Left colon (tissue), 2 donors: ENCODE results near the gene PLA2G2F. TPM values are rescaled to one million over a fixed set of nuclear protein-coding genes. Genes with fewer than 3 reads are reported as not detected.

Experiments
- ATAC-seq: fragments of 200-7000 bp; cut with Tn5 transposase; one replicate; pipeline ENCODE4 v1.9.1; 2020; ENCODE audit warnings: mild to moderate bottlenecking, moderate library complexity
- DNase-seq, 2 donors: peaks; one replicate each; pipeline ENCODE4 v3.0.0-alpha.2; 2020
- intact Hi-C, 2 donors: fragments of 100-400 bp; cut with DNase I in 1 of 2; cut with micrococcal nuclease in 1 of 2; formaldehyde crosslinking; loops; one replicate each; pipeline versions ENCODE4 v1.11.2 to v1.14.0; 2022; cut with DNase I, micrococcal nuclease
- long read RNA-seq: library from polyadenylated mRNA; unstranded; transcript quantifications from one replicate; pipeline ENCODE4 v2.0.0, GENCODE V29; 2021
- total RNA-seq, 2 donors: library from RNA; stranded (reverse); fragmentation: NEBNext Ultra II Directional; extraction: Animal tissue kit (Norgen Biotek cat#: 25700); gene quantifications; one replicate each; pipeline ENCODE4 v1.2.1, GENCODE V29; 2021
- donor health status: DM: no; HTN: no; CAD: no.
- donor health status: DM: yes; HTN: yes; CAD: no.

The PLA2G2F gene, protein sequence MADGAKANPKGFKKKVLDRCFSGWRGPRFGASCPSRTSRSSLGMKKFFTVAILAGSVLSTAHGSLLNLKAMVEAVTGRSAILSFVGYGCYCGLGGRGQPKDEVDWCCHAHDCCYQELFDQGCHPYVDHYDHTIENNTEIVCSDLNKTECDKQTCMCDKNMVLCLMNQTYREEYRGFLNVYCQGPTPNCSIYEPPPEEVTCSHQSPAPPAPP
- total RNA-seq = under 1 TPM in 1 of 2 donors, not detected in 1; 0.11 TPM
- long read RNA-seq = 0 reads

DNA sequence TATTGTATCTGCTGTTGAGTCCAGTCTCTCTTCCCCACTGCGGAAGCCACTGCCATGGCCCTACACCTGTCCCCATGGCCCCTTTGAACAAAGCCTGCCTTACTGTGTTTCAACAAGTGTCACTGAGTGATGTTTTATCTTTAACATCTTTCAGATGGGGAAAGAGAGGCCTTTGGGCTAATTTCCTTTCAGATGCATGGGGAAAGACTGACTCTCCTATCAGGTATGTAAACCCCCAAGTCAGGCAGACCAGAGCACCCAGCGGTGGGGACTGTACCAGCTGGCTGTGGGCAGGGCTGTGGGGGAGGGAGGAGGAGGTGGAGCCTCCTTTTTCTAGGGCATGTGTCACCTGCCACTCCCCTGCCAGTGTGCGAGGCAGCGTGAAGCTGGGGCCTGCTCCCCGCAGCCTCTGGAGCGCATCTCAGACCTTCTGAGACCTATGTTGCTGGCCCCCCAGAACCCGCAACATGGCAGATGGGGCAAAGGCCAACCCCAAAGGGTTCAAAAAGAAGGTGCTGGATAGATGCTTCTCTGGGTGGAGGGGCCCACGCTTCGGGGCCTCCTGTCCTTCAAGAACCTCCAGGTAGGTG is at the start of gene PLA2G2F:
Gene PLA2G2F (plus strand): TSS at position 363 of the 590 bp plus-strand sequence. CDS start 105 bp downstream, at position 468.
- DNase-seq = peak in 1 of 2 donors; percentile 17
- ATAC-seq = no peak
- intact Hi-C loops = no loop called here

DNA sequence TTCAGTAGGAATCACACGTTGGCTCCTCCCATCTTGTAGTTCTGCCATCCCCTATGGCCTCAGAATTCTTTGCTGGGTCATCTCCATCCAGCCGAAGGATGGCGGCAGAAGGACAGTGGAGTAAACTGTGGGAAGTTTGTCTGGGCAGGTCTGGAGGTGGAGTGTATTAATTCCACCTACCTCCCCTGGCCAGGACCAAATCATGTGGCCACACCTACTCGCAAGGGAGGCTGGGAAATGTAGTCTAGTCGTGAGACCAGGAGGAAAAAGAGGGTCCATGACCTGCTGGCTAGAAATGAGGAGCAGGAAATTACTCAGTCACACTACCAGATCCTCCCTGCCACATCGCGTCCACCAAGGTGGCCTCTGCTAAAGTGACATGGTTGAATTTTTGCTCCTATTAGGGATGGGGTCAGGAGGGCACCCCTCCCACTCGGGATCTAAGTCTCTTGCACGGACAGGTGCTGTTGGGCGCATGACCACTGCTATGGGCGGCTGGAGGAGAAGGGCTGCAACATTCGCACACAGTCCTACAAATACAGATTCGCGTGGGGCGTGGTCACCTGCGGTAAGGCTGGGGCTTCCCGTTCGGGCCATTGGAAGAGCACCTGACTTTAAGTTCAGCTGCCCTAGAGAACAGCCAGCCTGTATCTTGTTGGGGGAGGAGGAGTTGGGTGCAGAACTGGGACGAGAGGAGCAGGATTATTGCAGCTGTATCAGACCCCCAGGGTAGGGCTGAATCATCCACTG is 49.6 kb upstream of the PLA2G2F start:
- DNase-seq = no peak
- intact Hi-C loops = no loop called here
- ATAC-seq = no peak

DNA sequence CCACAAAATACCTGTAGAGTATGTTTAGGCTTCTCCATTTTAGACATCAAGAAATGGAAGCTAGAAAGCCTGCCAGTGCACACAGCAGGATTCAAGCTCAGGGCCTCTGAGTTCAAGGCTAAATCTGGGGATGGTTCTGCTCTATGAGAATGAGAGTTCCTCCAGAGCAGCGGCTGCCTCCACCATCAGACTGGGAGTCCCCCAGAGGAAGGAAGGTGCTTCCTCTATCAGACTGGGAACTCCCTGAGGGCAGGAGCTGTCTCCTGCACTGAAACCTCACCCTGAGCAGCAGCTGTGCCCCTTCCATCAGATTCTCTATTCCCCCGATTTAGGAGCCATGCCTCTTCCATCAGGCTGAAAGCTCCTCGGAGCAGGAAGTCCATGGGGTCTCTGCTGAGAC is 49.0 kb upstream of the PLA2G2F start:
- DNase-seq = no peak
- intact Hi-C loops = no loop called here
- ATAC-seq = no peak

DNA sequence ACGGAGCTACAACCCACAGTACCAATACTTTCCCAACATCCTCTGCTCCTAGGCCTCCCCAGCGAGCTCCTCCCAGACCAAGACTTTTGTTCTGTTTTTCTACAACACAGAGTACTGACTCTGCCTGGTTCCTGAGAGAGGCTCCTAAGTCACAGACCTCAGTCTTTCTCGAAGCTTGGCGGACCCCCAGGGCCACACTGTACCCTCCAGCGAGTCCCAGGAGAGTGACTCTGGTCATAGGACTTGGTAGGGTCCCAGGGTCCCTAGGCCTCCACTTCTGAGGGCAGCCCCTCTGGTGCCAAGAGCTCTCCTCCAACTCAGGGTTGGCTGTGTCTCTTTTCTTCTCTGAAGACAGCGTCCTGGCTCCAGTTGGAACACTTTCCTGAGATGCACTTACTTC is 48.5 kb upstream of the PLA2G2F start:
- DNase-seq (no peak), ATAC-seq (no peak)
- intact Hi-C loops = no loop called here

DNA sequence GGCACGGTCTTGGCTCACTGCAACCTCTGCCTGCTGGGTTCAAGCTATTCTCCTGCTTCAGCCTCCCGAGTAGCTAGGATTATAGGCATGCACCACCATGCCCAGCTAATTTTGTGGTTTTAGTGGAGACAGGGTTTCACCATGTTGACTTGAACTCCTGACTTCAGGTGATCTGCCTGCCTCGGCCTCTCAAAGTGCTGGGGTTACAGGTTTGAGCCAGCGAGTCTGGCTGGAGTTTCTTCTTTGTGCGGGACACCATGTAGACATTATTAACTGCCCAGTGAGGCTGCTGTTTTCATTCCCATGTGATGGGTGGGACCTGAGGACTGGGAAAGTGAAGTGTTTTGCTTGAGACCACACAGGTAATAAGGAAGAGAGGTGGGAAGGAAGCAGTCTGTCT is 45.8 kb upstream of the PLA2G2F start:
- intact Hi-C loops = no loop called here
- ATAC-seq (no peak), DNase-seq (no peak)

DNA sequence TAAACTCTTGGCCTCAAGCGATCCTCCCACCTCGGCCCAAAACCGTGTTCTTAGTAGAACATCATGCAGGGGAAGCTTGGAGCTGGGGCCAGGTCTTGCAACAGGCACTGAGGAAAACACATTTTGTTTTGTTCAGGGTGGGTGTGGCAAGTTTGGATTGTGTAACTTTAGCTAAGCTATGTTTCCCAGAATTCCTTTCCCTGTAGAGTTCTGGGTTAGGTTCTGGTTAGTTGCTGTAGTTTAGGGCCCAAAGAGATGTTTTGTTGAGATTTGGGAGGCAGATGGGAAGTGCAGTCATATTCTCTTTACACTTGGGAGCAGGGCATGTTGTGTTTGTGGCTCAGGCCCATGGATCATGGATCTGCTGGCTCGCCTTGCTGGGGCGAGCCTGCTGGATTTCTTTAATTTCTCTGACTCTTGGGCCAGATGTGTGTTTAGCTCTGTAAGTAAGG is 45.2 kb upstream of the PLA2G2F start:
- intact Hi-C loops = no loop called here
- ATAC-seq (no peak), DNase-seq (peak in 1 of 2 donors; percentile 40)

DNA sequence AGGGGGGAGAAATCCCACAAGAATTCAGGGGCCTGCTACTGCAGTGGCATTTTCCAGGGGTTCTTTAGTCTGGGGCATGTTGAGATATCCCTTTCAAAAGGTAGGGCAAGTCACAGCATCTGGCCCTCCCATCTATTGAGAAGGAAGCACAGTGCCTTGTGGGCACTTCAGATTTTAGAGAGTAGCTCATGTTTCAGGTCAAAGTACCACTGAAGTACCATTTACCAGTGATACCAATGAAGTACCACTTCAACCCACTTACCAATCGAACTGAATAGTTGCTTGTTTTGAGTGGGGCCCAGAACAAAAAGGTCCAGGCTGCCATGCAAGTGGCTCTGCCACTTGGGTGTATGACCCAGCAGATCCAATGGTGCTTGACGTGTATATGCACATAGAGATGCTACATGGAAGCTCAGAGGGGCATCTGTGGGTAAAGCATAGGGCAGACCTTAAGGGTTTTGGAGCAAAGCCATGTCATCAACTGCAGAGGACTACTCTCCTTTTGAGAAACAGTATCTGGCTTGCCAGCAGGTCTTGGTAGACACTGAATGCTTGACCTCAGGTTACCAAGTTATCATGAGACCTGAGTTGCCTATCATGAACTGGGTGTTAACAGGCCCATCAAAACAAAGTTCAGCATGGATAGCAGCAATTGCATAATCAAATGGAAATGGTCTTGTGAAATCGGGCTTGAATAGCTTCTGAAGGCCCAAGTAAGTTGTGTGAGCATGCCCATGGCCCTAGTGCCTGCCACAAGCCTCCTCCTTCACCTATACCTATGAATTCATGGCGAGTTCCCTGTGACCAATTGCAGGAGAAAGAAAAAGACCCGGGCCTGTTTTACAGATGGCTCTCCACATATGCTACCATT is 43.3 kb upstream of the PLA2G2F start:
- no peak for ATAC-seq

DNA sequence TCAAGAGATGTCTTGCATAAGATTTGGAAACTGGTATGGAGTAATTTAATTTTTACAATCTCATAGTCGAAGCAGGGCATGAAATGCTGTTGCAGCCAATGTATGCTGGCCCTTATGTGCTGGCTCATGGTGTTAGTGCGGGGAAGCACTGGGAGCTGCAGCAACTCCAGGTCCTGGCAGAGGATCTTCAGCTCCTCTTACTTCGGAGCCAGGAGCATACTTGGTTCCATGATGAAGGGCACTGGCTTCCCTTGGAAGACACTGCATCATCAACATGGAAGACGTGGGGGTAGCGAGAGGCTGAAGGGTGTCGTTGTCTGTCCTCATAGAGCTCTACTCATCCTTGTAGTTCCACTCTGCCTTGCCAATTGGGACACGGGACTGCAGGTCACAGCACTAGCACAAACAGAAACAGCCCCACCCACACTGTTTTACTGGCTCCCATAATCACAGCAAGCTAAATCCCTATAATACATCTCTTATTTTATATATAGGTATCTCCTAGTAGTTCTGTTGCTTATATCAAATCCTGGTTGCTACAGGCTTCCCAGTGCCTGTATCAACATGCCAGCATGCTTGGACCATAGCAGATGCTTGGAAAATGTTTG is 42.2 kb upstream of the PLA2G2F start:
- DNase-seq (no peak), ATAC-seq (no peak)
- intact Hi-C loops = no loop called here

More for the DNA sequence above, 43.3 kb upstream of the PLA2G2F start:
- intact Hi-C loops = no loop called here
- DNase-seq = no peak

DNA sequence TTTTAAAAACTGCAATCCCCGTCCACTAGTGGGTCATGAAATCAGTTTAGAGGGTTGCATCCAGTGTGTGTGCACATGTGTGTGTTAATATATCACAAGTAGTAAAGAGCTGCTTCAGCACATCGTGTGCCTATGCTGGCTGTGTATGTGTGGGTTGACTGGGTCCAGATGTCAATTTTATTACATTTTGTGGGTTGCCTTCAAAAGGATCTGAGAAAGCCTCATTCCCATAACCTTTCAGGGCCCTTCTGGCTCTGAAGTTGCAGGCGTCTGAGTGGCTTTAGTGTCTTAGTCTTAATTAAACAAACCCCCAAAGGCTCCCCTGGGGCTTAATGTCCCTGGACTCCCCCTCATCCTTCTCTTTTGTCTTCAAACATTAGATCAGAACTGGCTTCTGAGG is 39.6 kb upstream of the PLA2G2F start:
- ATAC-seq = no peak
- no peak for DNase-seq
- intact Hi-C loops = no loop called here

DNA sequence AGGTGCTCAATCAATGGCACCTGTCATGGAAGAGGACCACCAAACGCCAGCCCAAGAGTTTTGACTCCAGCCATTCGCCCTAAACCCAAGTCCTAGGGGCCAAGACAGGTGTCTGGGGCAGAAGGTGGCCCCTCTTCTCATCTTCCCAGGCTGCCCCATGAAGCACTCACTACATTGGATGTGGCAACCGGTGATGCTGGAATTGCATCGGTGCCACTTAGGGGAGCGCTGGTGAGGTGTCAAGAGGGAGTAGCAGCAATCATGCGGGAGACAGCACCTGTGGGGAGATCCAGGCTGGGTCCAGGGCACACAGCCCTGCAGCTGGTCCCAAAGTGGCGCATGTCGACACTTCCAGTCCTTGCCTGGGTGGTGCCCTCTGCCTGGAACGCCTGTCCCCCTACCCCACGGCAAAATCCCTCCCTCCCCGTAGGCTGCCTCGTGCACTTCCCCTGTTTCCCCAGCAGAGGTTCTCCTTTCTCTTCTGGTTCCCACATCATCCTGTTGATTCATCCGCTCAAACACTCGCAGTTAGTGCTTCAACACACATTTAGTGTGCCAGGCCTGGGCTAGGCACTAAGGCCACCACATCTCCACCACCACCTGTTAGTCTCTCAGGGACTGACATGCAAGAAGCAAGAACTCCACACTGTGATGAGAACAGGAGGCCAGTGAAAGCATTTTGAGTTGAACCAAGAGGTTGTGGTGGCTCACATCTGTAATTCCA is 38.3 kb upstream of the PLA2G2F start:
- peak; percentile 80 for ATAC-seq
- intact Hi-C loops = loop anchor here in 1 of 2 donors (10.0 kb wide), 1 partner anchor 54 kb away; no protein-coding TSS in a partner anchor
- DNase-seq = peak; percentile 29 to 34

DNA sequence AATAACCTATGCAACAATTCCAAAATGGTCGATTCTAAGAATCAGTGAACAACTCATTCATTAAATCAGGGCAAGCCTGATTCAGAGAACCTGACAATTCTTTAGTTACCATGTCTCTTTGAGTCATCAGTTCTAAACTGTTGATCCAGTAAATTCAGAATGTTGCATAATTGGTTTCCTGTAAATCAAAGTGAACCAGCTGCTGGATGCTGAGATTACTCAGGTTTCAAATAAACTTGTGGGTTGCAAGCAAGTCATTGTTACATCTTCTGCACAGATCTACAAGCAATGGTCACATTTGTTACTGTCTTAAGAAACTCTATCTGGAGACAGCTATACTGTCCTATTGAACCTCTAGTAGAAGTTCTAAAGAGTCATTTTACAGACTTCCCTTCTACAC is 36.2 kb upstream of the PLA2G2F start:
- ATAC-seq = no peak
- intact Hi-C loops = loop anchor here in 1 of 2 donors (10.0 kb wide), 1 partner anchor 52 kb away; no protein-coding TSS in a partner anchor
- no peak for DNase-seq

DNA sequence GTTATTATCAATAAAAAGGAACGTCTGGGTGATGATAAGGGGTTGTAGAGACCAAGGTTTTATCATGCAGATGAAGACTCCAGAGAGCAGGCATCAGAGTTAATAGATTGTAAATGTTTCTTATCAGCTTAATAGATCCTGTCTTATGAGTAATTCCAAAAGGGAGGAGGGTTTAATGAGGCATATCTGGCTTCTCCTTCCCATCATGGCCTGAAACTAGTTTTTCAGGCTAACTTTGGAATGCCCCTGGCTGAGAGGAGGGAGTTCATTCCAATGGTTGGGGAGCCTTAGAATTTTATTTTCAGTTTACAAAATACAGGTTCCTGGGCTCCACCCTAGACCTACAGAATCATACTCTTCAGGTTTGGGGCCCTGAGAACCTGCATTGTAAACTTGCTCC is 33.3 kb upstream of the PLA2G2F start:
- DNase-seq (no peak), ATAC-seq (no peak)
- intact Hi-C loops = loop anchor here in 1 of 2 donors (10.0 kb wide), 1 partner anchor 49 kb away; no protein-coding TSS in a partner anchor

DNA sequence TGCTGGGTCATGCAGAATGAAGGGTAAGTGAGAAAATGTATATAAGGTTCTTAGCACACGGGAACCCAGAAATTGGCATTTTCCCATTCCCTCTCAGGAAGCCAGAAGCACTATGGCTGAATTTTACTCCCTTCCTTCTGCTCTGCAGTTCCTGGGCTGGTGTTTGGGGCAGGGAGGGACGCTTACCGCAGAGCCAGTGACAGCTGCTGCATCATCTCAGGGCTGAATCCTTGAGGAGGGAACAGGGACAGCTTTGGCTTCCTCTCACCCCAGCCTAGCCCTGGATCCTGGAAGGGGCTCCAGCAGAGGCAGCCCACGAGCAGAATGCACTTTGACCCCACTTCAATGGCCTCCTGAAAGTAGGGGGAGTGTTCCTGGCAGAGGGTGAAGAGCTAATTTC is 31.8 kb upstream of the PLA2G2F start:
- DNase-seq = no peak
- intact Hi-C loops = loop anchor here in 1 of 2 donors (10.0 kb wide), 1 partner anchor 47 kb away; no protein-coding TSS in a partner anchor
- ATAC-seq = no peak

DNA sequence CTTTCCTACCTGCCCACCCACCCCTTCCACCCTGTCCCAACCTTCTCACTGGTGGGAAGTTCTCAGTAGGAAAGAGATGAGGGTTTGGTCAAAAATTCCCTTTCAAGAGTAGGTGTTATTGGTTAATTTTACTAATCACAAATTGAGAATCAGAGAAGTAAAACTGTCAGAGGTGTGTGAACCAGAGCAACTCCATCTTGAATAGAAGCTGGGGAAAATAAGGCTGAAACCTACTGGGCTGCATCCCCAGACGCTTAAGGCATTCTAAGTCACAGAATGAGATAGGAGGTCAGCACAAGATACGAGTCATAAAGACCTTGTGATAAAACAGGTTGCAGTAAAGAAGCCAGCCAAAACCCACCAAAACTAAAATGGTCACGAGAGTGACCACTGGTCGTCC is 31.3 kb upstream of the PLA2G2F start:
- DNase-seq = no peak
- intact Hi-C loops = loop anchor here in 1 of 2 donors (10.0 kb wide), 1 partner anchor 47 kb away; no protein-coding TSS in a partner anchor
- ATAC-seq = no peak

DNA sequence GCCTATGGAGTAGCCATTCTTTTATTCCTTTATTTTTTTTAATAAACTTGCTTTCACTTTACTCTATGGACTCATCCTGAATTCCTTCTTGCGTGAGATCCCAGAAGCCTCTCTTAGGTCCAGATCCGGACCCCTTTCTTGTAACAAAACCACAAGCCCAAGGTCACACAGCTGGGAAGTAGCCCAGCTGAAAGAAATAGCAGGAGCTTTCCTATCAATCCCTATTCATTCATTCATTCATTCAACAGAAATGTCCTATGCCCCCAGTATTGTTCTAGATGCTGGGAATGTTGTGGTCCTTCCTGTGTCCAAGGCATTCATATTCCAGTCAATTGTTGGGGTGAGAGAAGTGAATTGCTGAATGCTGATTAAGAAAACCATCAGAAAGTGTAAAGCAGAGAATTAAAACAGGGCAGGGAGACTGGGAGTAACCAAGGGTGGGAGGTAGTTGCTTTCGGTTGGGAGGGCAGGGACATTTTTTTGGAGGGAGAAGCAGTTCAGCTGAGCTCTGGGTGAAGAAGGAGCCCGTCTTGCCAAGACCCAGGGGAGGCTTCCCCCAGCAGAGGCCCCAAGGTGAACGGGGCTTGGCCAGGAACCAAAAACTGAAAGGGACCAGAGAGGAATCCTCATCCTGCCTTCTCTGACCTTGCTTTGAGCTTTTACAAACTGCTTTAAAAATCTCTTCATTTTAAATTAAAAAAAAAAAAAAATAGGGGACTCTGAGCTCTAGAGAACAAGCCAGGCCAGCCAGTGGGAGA is 30.6 kb upstream of the PLA2G2F start:
- intact Hi-C loops = loop anchor here in 1 of 2 donors (10.0 kb wide), 1 partner anchor 46 kb away; no protein-coding TSS in a partner anchor
- ATAC-seq = no peak
- DNase-seq = no peak

DNA sequence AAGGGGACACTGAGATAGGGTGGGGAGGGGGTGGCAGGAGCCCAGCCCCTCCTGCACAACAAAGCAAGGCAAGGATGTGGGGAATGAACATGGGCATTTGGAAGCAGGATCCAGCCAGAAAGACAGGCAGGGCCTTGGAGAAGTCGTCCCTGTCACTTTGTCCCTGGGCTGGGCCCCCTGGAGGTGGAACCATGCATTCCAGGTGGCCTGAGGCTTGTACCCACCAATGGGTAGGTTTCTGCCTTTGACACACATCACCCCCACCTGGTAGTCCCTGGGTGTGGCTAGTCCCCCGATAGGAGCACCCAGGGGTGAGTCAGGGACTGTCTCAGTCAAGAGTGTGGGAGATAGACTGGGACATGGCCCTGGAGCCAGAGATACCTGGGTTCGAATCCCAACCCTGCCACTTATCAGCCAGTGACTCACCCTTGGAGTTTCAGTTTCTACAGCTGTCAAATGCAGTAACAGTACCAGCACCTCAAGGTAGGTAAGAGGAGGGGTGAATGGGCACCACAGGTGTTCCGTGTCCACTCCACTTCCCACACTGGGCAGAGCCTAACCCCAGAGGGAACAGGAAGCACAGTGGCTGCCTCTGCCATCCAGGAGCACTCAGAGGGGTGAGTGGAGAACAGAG is 29.8 kb upstream of the PLA2G2F start:
- DNase-seq = no peak
- ATAC-seq = no peak
- intact Hi-C loops = loop anchor here in 1 of 2 donors (10.0 kb wide), 1 partner anchor 45 kb away; no protein-coding TSS in a partner anchor
